Neutrophil (primary cell): ENCODE data around the gene CSTPP1.

ENCODE experiments used
- H3K27ac ChIP-seq: fragments of 200-600 bp; sonication (generic); 2 replicates; pipeline ENCODE4 v1.5.1; 2016; ENCODE audit warnings: mild to moderate bottlenecking, moderate library complexity
- H3K27me3 ChIP-seq: fragments of 200-600 bp; sonication (generic); 2 replicates; pipeline ENCODE4 v1.6.0; 2016; ENCODE audit warnings: mild to moderate bottlenecking
- H3K36me3 ChIP-seq: fragments of 200-600 bp; sonication (generic); 2 replicates; pipeline ENCODE4 v1.5.1; 2017
- H3K4me1 ChIP-seq, 2 experiments: fragments of 200-600 bp in 1 of 2; sonication (generic) in 1 of 2; 1 replicate in 1 of 2; 2 replicates in 1 of 2; pipeline versions ENCODE4 v1.5.1 to v1.6.1; 2013 to 2016; ENCODE audit warnings: low read depth in 1 of 2, low read length in 1 of 2, mild to moderate bottlenecking in 1 of 2, moderate library complexity in 1 of 2; ENCODE audit not compliant: control insufficient read depth in 1 of 2, insufficient read depth in 1 of 2
- H3K4me3 ChIP-seq, 2 experiments: fragments of 200-600 bp in 1 of 2; sonication (generic) in 1 of 2; 1 replicate in 1 of 2; 2 replicates in 1 of 2; pipeline ENCODE4 v1.5.1; 2013 to 2016; ENCODE audit warnings: low read depth in 1 of 2, low read length in 1 of 2, mild to moderate bottlenecking in 1 of 2, moderate library complexity in 1 of 2
- H3K9me3 ChIP-seq: fragments of 200-600 bp; sonication (generic); 2 replicates; pipeline ENCODE4 v1.5.1; 2016
- TF ChIP-seq, protein P1 (sequence below): fragments of 200-600 bp; sonication (generic); IDR thresholded peaks from 2 replicates; pipeline ENCODE4 v1.5.1; 2016; ENCODE audit warnings: antibody characterized with exemption

The CSTPP1 gene

DNA sequence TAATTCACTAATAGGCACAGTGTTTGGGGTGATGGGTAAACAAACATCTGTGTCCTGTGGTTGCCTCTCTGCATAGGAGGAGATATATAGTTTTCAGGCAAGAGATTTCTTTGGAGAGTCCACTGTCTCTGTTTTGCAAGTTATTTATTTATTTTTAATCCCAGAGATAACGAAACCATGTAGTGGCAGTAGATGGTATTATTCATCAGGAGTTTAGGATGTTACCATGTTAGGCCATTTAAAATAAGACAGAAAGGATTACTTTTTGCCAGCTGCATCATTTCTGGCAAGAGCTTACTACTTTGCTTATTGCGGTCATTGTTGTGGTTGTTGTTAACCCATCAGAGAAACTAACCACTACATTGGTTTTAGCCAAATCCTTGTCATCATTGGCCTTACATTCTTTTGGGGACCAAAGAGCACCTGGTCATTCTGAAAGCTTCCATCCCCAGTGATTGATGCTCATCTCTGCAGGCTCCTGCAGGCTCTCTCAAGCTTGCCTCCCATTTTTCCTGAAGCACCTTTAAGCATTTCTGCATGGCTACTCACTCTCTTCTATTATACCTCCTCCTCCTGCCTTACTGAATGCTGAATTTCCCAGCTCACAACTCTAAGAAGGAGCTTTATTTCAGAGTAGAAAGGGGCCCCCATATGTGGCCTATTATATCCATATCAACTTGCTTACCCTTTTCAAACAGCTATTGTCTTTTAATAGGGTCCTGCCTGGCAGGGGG, 84.4 kb downstream of the CSTPP1 start:
- H3K4me3 ChIP-seq = no peak overlapping the region
- H3K9me3 ChIP-seq = no peaks in the 10 kb centered on the region
- TF ChIP-seq, protein P1, sequence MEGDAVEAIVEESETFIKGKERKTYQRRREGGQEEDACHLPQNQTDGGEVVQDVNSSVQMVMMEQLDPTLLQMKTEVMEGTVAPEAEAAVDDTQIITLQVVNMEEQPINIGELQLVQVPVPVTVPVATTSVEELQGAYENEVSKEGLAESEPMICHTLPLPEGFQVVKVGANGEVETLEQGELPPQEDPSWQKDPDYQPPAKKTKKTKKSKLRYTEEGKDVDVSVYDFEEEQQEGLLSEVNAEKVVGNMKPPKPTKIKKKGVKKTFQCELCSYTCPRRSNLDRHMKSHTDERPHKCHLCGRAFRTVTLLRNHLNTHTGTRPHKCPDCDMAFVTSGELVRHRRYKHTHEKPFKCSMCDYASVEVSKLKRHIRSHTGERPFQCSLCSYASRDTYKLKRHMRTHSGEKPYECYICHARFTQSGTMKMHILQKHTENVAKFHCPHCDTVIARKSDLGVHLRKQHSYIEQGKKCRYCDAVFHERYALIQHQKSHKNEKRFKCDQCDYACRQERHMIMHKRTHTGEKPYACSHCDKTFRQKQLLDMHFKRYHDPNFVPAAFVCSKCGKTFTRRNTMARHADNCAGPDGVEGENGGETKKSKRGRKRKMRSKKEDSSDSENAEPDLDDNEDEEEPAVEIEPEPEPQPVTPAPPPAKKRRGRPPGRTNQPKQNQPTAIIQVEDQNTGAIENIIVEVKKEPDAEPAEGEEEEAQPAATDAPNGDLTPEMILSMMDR = no peak
- no peaks in the 10 kb centered on the region for H3K36me3 ChIP-seq
- no peaks in the 10 kb centered on the region for H3K4me1 ChIP-seq
- no peak overlapping the region for H3K27ac ChIP-seq
- no peaks in the 10 kb centered on the region for H3K27me3 ChIP-seq

DNA sequence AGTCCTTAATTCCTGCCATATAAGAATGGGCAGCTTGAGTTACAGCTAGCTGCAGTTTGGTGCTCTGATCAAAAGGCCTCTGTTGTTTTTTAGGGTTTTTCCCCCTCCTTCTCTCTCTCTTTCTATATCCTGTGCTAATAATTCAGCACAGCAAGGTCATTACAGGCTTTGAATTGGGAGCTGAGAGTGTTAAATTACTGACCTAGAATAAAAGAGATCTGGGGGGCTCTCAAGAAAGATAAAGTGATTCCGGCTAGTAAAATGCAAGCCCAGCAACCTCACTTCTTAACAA, 84.9 kb downstream of the CSTPP1 start:
- Histone ChIP-seq H3K4me1 (no peaks in the 10 kb centered on the region), H3K9me3 (no peaks in the 10 kb centered on the region), H3K36me3 (no peaks in the 10 kb centered on the region), H3K27me3 (no peaks in the 10 kb centered on the region), H3K27ac (no peak overlapping the region), H3K4me3 (no peak overlapping the region)
- TF ChIP-seq, protein P1 = no peak

DNA sequence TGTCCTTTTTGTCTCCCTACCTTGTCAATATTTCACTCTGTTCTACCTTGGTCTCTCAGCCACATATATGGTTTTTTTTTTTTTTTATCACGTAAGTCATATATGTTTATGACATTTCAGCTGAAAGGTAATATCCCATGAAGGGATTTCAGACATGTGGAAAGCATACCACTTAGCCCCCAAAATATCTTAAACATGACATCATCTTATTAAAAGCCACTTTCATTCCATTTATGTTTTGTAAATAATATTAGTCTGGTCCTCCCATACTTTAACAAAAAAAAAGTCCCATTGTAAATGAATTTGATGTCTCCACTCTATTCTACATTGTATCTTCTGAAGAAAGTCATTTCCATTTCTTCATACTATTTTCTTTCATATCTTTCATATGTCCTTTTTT, 85.4 kb downstream of the CSTPP1 start:
- Histone ChIP-seq H3K4me3 (no peak overlapping the region), H3K9me3 (no peaks in the 10 kb centered on the region), H3K36me3 (no peaks in the 10 kb centered on the region), H3K27me3 (no peaks in the 10 kb centered on the region), H3K4me1 (no peaks in the 10 kb centered on the region), H3K27ac (no peak overlapping the region)
- TF ChIP-seq, protein P1 = no peak

DNA sequence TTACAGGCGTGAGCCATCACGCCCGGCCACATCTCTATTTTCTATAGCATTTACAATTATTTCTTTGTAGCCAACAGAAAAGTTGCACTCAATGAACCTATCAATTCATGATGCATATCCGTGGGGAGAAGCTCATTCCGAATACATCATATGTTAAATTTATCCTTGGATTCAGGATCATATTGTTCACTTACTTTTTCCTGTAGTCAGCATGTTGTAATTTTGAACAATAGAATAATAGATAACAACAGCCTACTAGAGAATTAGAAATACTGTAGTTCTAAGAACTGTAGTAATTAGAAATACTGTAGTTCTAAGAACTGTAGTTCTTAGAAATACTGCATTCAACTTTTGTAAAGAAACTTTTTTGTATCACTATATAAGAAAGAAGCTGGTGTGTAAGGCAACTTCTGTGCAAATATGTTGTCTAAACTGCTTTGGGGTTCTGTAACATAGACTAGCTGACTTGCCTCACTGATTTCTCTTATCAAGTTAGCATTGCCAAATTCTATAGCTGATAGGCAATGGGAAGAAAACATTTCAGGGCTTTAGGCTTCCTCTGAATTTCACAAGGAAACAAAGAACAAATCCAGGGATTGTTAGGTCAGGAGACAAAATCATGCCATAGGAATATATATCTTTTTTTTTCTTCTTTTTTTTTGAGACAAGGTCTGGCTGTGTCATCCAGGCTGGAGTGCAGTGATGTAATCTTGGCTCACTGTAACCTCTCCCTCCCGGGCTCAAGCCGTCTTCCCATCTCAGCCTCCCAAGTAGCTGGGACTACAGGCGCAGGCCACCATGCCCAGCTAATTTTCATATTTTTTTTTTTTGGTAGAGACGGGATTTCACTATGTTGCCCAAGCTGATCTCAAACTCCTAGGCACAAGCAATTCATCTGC, 91.9 kb downstream of the CSTPP1 start:
- H3K27me3 ChIP-seq = no peaks in the 10 kb centered on the region
- TF ChIP-seq, protein P1 = no peak
- H3K36me3 ChIP-seq = no peaks in the 10 kb centered on the region
- no peak overlapping the region for H3K27ac ChIP-seq
- H3K4me1 ChIP-seq = no peaks in the 10 kb centered on the region
- H3K9me3 ChIP-seq = no peaks in the 10 kb centered on the region
- no peak overlapping the region for H3K4me3 ChIP-seq

DNA sequence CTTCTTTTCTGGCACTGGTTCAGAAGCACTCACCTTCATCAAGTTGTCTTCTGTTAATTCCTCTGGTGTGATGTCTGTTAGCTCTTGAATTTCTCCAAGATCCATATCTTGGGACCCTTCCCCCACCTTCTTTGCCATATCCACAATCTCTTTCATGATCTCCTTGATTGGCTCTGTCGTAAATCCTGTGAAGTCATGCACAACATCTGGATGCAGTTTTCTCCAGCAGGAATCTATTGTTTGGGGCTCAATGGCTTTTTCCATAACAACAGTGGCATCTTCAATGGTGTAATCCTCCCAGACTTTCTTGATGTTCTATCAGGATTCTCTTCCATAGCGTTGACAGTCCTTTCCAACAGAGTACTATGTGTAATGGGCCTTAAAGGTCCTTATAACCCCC, 96.9 kb downstream of the CSTPP1 start:
- Histone ChIP-seq H3K36me3 (no peaks in the 10 kb centered on the region), H3K27me3 (no peaks in the 10 kb centered on the region), H3K4me3 (no peak overlapping the region), H3K9me3 (no peaks in the 10 kb centered on the region), H3K27ac (no peak overlapping the region), H3K4me1 (no peaks in the 10 kb centered on the region)
- TF ChIP-seq, protein P1 = no peak
